ENCODE data around the gene MS4A6A.
"Not testable (repeated sequence)": the region's sequence is repeated elsewhere in the genome, so short reads cannot be mapped to it uniquely, and the experiment has no call there.

Gene MS4A6A

DNA sequence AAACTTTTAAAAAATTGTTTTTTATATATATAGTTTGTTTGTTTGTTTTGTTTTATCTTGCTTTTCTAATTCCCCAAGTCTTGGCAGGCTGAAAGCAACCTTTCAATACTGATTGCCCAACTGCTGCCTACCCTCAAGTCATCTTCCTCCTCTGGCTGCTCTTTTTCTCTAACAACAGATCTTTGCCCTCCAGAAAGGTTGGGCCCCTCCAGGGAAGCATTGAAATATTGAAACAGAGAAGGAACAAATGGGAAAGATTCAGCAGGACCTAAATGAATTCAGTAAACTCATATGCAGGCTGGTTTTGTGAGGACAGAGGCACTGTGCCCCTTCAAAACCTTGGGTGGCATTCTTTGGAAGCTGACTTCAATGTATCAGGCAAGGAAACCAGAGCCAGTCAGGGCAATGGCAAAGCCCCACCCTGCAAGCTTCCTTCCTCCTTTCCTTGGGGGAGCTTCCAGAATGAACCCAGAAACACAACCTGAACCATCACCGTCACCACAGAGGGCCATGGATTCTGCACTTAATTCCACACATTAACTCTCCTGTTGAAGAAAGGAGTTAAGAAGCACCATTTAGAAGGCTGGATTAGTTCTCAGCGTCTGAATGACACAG, 815 bp upstream of the MS4A6A start:
- DNase-seq (ENCODE audit: low read depth): no peak

DNA sequence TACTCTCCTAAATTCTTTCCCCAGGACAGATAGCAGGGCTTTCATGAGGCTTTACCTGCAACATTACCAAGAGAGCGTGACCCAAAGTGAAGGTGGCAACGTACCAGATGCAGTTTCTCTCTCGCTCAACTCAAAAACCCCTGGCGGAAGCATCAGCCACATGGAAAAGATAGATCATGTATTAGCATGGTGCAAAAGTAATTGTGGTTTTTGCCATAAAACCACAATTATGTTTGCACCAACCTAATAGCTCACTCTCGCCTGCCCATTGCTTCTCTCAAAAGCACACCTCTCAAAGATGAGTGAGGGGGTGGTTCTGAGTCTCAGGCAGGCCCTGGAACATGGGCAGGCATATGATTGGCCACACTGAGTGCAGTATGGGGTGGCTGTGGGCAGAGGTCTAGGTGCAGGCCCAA, 7.0 kb downstream of the MS4A6A start:
- no peak for DNase-seq (ENCODE audit: low read depth)

DNA sequence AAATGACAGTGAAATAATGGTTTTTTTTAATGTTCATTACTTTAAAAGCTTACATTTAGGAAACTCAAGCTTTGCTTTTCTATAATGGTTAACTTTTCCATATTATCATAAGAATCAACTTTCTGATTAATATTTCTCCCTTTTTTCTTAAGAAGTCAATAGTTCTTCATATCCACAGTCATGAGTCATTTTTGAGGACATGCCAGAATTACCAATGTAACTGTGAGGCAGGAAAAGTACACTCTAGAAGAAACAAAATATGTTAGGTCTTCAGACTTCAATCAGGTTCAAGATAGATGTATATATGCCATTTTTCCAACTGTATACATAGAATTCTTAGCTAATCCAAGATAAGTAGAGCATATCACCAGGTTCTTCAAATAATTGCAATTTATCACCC, 10.9 kb downstream of the MS4A6A start:
- no peak for DNase-seq (ENCODE audit: low read depth)

DNA sequence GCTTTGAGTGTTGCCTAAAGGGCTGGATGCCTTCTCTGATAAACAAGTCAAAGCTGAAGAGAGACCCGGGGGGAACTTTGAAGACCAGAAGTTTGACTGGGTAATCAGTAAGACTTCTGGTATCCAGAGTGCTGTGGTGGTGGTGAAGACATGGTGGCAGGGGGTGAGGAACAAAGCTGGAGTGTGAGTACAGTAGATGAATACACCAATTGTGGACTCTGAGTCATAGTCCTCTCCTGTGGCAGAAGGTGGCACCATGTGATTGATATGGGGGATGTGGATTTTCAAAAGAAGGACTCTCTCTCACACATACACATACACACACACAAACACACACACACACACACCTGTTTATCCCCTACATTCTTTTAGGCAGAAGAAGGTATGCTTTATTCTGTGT, 12.3 kb downstream of the MS4A6A start:
- DNase-seq (ENCODE audit: low read depth): no peak

DNA sequence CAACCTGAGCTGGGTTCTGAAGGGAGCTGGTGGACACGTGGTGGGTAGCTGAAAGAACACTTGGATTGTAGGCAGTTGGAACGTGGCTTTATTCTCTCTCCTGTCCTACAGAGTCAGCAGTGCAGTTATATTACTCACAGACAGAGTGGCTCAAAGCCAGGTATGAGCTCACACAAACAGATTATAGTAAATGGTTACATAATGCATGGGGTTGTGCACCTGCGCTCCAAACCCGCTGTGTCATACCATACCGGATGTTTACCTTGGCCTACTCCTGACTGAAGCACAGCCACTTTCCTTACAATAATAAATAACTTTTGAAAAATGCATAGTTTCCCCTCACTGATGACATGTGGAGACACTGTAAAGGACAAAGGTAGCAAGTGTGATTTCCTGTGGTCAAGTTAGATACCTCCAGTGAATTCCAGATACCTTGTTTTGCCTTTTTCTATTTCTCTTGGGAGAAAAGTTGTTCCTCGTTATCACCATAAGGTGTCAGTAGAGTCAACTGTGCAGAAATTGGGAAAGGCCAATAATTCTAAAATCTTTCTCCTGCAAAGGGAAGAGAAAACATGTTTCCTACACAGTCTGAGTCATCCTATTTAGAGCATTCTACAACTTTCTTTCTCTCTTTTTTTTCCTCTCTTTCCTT, 13.5 kb downstream of the MS4A6A start:
- DNase-seq (ENCODE audit: low read depth): no peak

DNA sequence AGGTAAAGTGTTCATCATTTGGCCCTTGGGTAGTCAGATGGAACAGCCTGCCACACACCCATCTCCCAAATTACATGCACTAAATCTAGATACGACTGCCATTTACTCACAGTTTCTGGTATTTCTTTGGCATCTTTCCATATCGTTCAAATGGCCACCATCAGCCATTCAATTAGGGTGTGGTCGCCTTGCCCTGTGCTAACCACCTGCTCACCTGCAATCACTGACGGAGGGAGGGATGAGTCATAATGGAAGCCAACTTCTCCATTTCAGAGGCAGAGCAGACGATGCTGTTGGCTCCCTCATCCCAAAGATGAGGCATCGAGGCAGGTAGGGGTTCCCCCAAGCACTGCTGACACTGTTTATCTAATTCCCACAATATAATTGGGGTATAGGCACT, 14.6 kb downstream of the MS4A6A start:
- DNase-seq (ENCODE audit: low read depth): no peak

DNA sequence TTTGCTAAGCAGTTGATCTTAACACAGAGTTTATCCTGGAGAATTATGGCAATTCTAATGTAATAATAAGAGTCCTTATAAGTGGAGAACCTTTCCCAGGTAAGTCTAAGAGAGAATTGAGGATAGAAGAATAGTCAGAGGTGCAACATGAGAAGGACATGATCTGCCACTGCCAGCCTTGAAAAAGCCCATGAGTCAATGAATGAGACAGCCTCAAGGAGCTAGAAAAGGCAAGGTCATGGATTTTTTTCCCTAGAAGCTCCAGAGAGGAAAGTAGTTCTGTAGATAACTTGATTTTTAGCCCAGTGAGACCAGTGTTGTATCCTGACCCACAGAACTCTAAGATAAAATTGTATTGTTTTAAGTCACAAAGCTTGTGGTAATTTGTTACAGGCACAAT, 16.9 kb downstream of the MS4A6A start:
- DNase-seq (ENCODE audit: low read depth): no peak

DNA sequence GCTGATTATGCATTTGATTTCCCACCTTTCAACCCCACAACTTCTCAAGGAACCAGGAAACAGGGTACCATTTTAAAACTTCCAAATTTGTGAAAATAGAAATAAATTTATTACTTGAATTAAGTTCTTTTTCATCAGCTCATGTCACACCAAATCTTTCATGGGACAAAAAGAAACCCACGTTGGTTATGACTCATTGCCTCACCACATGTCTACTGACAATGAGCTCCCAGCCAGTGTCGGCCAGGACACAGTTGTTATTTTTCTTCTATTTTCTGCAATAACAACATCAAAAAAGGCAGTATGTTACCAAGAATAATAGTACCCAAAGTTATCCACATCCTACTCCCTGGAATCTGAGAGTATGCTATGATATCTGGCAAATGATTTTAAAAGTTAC, 17.3 kb downstream of the MS4A6A start:
- no peak for DNase-seq (ENCODE audit: low read depth)

DNA sequence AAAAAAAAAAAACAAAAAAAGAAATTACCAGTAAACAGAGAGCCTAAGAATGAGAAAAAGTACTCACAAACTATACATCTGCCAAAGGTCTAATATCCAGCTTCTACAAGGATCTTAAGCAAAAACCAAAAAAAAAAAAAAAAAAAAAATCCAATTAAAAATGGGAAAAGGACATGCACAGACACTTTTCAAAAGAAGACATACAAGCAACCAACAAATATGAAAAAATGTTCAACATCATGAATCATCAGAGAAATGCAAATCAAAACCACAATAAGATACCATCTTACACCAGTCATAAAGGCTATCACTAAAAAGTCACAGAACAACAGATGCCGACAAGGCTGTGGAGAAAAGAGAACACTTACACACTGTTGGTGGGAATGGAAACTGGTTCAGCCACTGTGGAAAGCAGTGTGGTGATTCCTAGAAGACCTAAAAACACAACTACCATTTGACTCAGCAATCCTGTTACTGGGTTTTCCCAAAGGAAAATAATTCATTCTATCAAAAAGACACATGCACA, 18.3 kb downstream of the MS4A6A start:
- DNase-seq (ENCODE audit: low read depth): no peak

DNA sequence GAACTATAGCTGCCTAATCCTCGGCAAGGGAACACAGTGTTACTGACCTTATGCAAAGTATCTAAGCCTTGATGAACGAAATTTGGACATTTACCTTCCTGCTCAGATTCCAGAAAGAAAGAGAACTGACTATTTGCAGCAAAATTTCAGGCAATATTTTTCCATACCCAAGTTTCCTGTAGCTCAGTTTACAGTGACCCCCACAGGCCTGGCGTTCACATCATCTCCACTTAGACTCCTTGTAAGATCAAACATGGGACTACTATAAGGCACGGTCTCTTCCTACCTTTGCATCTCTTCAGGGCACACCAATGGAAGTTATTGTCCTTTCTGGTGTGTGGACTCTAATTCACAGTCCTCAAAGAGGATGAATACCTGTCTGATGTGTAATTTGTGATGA, 21.1 kb downstream of the MS4A6A start:
- no peak for DNase-seq (ENCODE audit: low read depth)

DNA sequence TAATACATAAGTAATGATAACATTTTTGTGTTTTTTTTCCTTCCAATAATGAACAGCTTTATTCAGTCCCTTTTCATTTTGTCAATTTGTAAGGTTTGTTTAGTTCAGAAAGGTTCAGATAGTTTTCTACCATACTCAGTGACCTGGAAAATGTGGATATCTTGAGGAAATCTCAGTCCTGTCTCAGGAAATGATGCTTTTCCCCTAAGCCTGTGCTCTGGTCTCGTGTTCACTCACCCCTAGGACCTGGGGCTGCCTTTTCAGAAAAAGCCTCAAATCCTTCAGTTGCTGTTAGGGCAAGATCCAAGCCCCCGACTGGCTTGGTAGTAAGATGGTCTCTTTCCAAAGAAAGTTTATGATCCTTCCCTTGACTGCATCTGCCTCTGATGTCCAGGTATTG, 21.8 kb downstream of the MS4A6A start:
- no peak for DNase-seq (ENCODE audit: low read depth)

DNA sequence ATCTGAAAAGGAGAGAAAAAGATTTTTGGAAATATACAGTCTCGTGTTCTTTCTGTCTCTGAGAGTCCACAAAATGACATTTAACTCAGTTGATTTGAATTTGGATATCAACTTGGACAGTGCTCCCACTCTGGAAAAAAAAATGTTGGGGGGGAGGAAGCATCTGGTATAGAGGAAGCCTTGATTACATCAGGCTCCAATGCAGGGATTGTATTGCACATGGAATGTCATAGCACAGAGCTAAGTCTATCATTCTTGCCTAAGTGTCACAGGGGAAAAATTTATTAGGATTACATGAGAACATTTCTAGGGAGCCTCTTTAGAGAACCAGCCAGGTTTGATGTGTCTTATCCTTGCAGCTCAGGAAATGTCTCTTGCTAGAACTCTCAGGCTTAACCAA, 23.0 kb downstream of the MS4A6A start:
- DNase-seq (ENCODE audit: low read depth): no peak

DNA sequence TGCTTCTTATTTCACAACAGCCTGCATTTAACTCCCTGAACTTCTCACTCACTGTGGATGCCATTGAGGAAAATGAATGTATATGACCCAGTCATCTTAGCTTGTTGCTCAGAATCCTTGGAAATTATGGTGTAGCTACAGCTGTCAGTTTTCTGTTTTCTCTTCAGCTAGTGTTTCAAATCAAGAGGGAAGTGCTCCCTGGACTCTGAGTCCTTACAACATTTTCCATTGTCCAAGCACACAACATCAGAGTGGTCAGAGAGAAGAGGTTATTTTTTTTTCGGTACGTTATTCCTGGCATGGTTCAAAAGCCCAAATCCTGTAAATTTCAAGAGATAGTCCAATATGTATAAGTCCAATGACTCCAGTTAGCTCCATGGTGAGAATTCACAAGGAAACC, 23.6 kb downstream of the MS4A6A start:
- DNase-seq (ENCODE audit: low read depth): no peak

DNA sequence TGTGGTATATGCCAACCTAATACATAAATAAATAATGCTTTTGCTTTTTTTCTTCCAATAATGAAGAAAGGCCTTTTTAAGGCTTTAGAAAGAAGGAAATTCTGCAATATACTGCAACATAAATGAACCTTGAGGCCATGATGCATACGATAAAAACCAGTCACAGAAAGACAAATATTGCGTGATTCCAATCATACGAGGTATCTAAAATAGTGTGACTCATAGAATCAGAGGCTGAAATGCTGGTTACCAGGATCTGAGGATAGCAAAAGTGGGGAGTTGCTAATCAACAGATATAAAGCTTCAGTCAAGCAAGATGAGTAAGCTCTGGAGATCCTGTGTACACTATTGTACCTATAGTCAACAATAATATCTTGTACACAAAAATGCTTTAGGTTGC, 24.2 kb downstream of the MS4A6A start:
- DNase-seq (ENCODE audit: low read depth): no peak

DNA sequence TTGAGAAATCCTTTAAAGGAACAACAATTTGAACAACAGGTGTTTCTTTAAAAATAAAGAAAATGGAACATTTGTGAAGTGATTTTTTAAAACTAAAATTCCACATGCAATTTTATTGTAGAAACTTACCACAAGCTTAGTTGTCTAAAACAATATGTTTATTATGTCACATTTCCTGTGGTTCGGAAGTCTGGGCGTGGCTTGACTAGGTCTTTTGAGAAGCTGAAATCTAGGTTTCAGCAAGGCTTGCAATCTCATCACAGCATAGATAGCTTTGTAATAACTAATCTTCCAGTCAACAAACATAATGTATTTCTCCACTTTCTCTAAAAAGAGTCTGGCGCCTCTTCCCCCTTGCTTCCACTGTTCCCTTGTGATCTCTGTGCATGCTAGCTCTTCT, 27.0 kb downstream of the MS4A6A start:
- no peak for DNase-seq (ENCODE audit: low read depth)

DNA sequence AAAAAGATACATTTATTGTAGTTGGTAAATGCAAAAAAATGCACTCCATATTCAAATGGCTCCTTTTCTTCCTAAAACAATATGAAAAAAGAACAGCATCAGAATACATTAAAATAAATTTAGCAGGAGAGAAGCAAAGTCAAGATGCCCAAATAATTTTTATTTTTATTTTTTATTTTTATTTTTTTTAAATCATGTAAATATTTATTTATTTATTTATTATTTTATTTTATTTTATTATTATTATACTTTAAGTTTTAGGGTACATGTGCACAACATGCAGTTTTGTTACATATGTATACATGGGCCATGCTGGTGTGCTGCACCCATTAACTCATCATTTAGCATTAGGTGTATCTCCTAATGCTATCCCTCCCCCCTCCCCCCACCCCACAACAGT, 30.2 kb downstream of the MS4A6A start:
- not testable (repeated sequence) for DNase-seq (ENCODE audit: low read depth)

DNA sequence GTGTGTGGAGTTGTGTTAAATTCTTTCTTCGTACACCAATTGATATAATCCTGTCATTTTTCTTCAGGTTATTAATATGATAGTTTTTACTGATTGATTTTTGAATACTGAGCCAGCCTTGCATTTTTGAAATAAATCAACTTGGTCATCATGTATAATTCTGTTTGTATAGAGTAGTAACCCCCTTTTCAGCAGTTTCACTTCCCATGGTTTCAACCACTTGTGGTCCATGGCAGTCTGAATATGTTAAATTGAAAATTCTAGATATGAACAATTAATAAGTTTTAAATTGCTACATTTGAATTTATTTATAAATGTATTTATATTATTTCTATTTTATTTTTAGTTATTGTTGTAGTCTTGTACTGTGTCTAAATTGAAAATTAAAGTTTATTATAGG, 32.6 kb downstream of the MS4A6A start:
- no peak for DNase-seq (ENCODE audit: low read depth)

DNA sequence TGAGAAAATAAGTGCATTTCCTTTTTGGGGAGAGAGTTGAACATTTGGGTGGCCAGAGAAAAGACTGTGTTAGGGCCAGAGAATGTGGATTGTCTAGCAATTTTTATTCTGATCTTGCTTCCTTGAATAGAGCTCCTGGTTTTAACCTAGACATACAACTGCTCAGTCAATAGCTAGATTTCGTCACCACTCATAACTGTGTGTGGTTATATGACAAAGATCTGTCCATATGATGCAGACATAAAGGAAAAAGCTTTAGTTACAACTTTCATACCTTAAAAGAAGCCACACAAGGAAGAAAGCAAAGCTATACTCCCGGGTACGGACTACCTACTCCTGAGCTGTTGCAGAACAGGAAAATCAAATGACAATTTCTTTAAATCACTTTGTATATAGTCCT, 37.2 kb downstream of the MS4A6A start:
- DNase-seq (ENCODE audit: low read depth): no peak

DNA sequence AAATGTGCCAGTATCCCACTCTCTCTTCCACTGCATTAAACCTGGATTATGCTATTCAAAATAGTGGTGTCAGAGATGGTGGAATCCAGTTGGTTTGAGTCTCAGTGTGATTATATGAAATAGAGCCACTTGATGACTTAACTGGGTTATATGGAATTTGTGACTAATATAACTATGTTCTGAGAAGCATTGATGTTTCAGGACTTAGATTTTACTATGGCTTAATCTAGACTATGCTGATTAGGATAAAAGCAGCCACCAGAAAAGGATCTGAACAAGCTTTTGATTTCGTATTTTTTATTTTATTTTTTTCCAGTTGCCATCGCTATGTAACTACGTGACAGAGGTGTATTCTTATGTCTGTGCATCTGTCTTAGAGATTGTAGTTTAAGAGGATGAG, 39.1 kb downstream of the MS4A6A start:
- no peak for DNase-seq (ENCODE audit: low read depth)

DNA sequence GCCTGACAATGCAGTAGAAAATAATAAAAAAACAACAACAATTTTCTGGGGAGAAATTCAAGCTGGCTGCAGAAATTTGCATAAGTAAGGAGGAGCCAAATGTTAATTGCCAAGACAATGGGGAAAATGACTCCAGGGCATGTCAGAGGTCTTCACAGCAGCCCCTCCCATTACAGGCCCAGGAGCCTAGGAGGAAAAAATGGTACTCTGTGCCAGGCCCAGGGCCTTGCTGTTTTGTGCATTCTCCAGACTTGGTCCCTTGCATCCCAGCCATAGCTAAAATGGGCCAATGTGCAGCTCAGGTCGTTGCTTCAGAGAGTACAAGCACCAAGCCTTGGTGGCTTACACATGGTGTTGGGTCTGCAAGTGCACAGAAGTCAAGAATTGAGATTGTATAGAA, 49.0 kb downstream of the MS4A6A start:
- no peak for DNase-seq (ENCODE audit: low read depth)

DNA sequence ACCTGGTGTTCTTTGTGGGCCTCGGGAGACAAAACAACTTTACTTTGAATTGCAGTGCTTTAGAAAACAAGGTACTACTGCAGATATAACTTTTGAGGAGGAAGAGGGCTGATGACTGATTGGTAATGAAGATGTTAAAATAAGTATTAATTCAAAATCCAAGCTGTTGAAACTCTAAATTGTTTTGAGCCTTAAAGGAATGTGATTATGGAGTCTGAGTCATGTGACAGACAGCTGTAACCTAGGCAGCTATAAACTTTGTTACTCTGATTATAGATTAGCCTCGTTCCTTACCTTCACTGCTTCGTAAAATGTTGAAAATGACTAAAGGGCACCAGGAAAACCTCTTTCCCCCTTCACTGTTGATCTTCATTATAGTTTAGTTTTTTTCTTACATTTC, 51.0 kb downstream of the MS4A6A start:
- DNase-seq (ENCODE audit: low read depth): no peak

DNA sequence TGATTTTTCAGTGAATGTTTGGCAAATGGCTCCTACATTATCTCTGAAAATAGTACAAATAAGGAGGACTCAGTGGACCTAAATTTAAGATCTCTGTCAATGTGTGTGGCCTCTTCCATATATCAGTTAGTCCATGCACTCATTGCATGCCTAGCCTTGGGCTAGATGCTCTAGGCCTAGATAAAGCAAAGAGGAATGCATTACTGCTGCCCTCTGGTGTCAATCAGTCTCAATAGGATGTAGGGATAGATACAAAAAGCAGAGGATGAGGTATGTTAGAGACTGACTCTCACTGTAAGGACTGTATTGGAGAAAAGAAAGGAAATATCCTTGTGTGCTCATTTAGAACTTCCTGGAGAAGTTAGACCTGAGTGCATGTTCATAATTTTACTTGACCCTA, 52.4 kb downstream of the MS4A6A start:
- no peak for DNase-seq (ENCODE audit: low read depth)

DNA sequence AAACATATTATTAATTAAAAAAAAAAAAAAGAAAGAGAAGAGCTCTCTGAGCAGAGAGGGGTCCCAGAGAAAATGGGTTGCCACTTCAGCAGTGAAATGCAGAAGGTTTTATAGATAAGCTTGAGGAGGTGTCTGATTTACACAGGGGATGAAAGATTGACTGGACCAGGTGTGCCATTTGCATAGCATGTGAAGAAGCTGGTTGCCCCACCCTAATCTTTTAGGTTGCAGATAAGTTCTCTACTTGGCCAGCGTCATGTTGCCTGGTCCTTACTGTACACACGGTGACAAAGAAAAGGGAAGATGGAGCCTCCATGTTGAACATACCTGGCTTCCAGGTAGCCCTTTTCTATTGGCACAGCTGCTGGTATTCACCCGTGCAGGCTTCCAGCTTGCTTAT, 53.0 kb downstream of the MS4A6A start:
- no peak for DNase-seq (ENCODE audit: low read depth)

DNA sequence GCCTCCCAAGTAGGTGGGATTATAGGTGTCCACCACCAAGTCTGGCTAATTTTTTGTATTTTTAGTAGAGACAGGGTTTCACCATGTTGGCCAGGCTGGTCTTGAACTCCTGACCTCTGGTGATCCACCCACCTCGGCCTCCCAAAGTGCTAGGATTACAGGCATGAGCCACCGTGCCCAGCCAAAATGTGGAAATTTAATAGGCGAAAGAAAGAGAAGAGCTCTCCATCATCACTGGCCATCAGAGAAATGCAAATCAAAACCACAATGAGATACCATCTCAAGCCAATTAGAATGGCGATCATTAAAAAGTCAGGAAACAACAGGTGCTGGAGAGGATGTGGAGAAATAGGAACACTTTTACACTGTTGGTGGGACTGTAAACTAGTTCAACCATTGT, 54.0 kb downstream of the MS4A6A start:
- DNase-seq (ENCODE audit: low read depth): not testable (repeated sequence)
